Activated T-helper 1 cell treated with Interleukin-2 at 50 U/mL for 16 hours (primary cell): ENCODE data around the gene WDR70.
"Not testable (repeated sequence)": the region's sequence is repeated elsewhere in the genome, so short reads cannot be mapped to it uniquely, and the experiment has no call there.

Source experiments
- DNase-seq: peaks from one replicate; pipeline ENCODE4 v3.0.0-alpha.2; 2020; ENCODE audit warnings: low read depth

Gene WDR70

GRCh38 chr5:37454402-37455055 lies 75.4 kb downstream of the WDR70 start:
- DNase-seq, result not testable (repeated sequence)

- not testable (repeated sequence) for DNase-seq
Observed at GRCh38 chr5:37463191-37464051, 84.3 kb downstream of the WDR70 start.

GRCh38 chr5:37464581-37464980 lies 85.5 kb downstream of the WDR70 start:
- not testable (repeated sequence) for DNase-seq

- DNase-seq, result not testable (repeated sequence)
Observed at GRCh38 chr5:37469383-37469782, 90.3 kb downstream of the WDR70 start.

- DNase-seq, result no peak
Observed at GRCh38 chr5:37471666-37472197, 92.6 kb downstream of the WDR70 start.

GRCh38 chr5:37477426-37477825 lies 98.3 kb downstream of the WDR70 start:
- no peak for DNase-seq

- no peak for DNase-seq
Observed at GRCh38 chr5:37478121-37478894, 99.2 kb downstream of the WDR70 start.

GRCh38 chr5:37481395-37481794 lies 102.3 kb downstream of the WDR70 start:
- not testable (repeated sequence) for DNase-seq

- DNase-seq, result no peak
Observed at GRCh38 chr5:37490120-37490810, 111.1 kb downstream of the WDR70 start.

- DNase-seq, result no peak
Observed at GRCh38 chr5:37490931-37491330, 111.8 kb downstream of the WDR70 start.

GRCh38 chr5:37492778-37493555 lies 113.8 kb downstream of the WDR70 start:
- DNase-seq, result no peak

GRCh38 chr5:37494756-37495155 lies 115.6 kb downstream of the WDR70 start:
- no peak for DNase-seq

- DNase-seq, result no peak
Observed at GRCh38 chr5:37495210-37495609, 116.1 kb downstream of the WDR70 start.

- DNase-seq, result no peak
Observed at GRCh38 chr5:37495668-37496347, 116.7 kb downstream of the WDR70 start.

- DNase-seq, result no peak
Observed at GRCh38 chr5:37496902-37497445, 117.9 kb downstream of the WDR70 start.

- DNase-seq, result no peak
Observed at GRCh38 chr5:37501152-37501551, 122.0 kb downstream of the WDR70 start.

- no peak for DNase-seq
Observed at GRCh38 chr5:37506241-37506640, 127.1 kb downstream of the WDR70 start.

- DNase-seq, result no peak
Observed at GRCh38 chr5:37506722-37507121, 127.6 kb downstream of the WDR70 start.

- no peak for DNase-seq
Observed at GRCh38 chr5:37511646-37512045, 132.5 kb downstream of the WDR70 start.

GRCh38 chr5:37514946-37515345 lies 135.8 kb downstream of the WDR70 start:
- no peak for DNase-seq
